ENCODE results near the gene TCN2. TPM values are rescaled to one million over a fixed set of nuclear protein-coding genes. Genes with fewer than 3 reads are reported as not detected.
A peak's percentile ranks its signal among the peaks of the same experiment; 100 is the strongest.

Gene TCN2
- total RNA-seq, 1 donor from 2014 or later, result 4.1 TPM

DNA sequence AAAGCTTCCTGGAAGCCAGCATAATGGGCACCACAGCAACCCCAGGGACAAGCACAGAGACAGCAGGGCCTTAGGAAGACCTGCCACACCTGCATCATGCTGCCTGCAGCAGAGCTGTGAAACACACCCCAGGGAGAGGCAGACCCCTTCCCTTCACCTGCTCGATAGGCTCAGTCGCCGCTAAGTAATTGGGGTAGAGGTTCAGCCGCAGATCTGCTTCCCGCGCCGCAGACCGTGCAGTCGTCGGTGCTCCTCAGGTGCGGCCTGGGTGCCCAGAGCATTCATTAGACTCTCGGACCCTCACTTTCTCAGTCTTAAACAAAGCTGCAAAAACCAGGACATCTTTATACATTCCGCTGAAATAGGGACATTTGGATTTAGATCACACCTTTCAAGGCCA, 57.8 kb downstream of the TCN2 start:
- no peak for TF ChIP-seq CTCF (IDR thresholded peaks at IDR 0.05; ENCODE audit: partially characterized antibody, unreplicated experiment)
- no peak overlapping the region for H3K4me3 Mint-ChIP-seq (ENCODE audit: unreplicated experiment)
- no peak overlapping the region for H3K27ac Mint-ChIP-seq (ENCODE audit: unreplicated experiment)
- H3K27me3 Mint-ChIP-seq (ENCODE audit: unreplicated experiment), result peaks cover 3% of the 10 kb centered on the region
- no peak for DNase-seq
- no peaks in the 10 kb centered on the region for H3K9me3 Mint-ChIP-seq (ENCODE audit: unreplicated experiment)
- H3K36me3 Mint-ChIP-seq (ENCODE audit: unreplicated experiment), result no peaks in the 10 kb centered on the region
- peaks cover 4% of the 10 kb centered on the region for H3K4me1 Mint-ChIP-seq (ENCODE audit: low read depth, unreplicated experiment)

GRCh38 chr22:30665266-30665665, 58.3 kb downstream of the TCN2 start:
- peaks cover 3% of the 10 kb centered on the region for H3K27me3 Mint-ChIP-seq (ENCODE audit: unreplicated experiment)
- no peak for TF ChIP-seq CTCF (IDR thresholded peaks at IDR 0.05; ENCODE audit: partially characterized antibody, unreplicated experiment)
- no peaks in the 10 kb centered on the region for H3K36me3 Mint-ChIP-seq (ENCODE audit: unreplicated experiment)
- H3K4me1 Mint-ChIP-seq (ENCODE audit: low read depth, unreplicated experiment), result peaks cover 4% of the 10 kb centered on the region
- DNase-seq, result no peak
- H3K27ac Mint-ChIP-seq (ENCODE audit: unreplicated experiment), result no peak overlapping the region
- no peaks in the 10 kb centered on the region for H3K9me3 Mint-ChIP-seq (ENCODE audit: unreplicated experiment)
- no peak overlapping the region for H3K4me3 Mint-ChIP-seq (ENCODE audit: unreplicated experiment)

- H3K9me3 Mint-ChIP-seq (ENCODE audit: unreplicated experiment), result no peaks in the 10 kb centered on the region
- no peaks in the 10 kb centered on the region for H3K36me3 Mint-ChIP-seq (ENCODE audit: unreplicated experiment)
- H3K27me3 Mint-ChIP-seq (ENCODE audit: unreplicated experiment), result peaks cover 3% of the 10 kb centered on the region
- H3K4me3 Mint-ChIP-seq (ENCODE audit: unreplicated experiment), result peak overlapping the region; percentile 52
- no peak for DNase-seq
- peaks cover 4% of the 10 kb centered on the region for H3K4me1 Mint-ChIP-seq (ENCODE audit: low read depth, unreplicated experiment)
- no peak overlapping the region for H3K27ac Mint-ChIP-seq (ENCODE audit: unreplicated experiment)
- TF ChIP-seq CTCF (IDR thresholded peaks at IDR 0.05; ENCODE audit: partially characterized antibody, unreplicated experiment), result no peak
Measured at GRCh38 chr22:30665786-30666185, 58.8 kb downstream of the TCN2 start.

GRCh38 chr22:30667107-30667493, 60.1 kb downstream of the TCN2 start:
- H3K36me3 Mint-ChIP-seq (ENCODE audit: unreplicated experiment), result no peaks in the 10 kb centered on the region
- H3K27ac Mint-ChIP-seq (ENCODE audit: unreplicated experiment), result no peak overlapping the region
- TF ChIP-seq CTCF (IDR thresholded peaks at IDR 0.05; ENCODE audit: partially characterized antibody, unreplicated experiment), result no peak
- peaks cover 12% of the 10 kb centered on the region for H3K4me1 Mint-ChIP-seq (ENCODE audit: low read depth, unreplicated experiment)
- H3K27me3 Mint-ChIP-seq (ENCODE audit: unreplicated experiment), result peaks cover 3% of the 10 kb centered on the region
- peak overlapping the region; percentile 88 for H3K4me3 Mint-ChIP-seq (ENCODE audit: unreplicated experiment)
- DNase-seq, result no peak
- no peaks in the 10 kb centered on the region for H3K9me3 Mint-ChIP-seq (ENCODE audit: unreplicated experiment)

- Mint-ChIP-seq H3K27ac (ENCODE audit: unreplicated experiment) (peak within 1 kb of the TSS; percentile 48), H3K4me1 (ENCODE audit: low read depth, unreplicated experiment) (peaks cover 12% of the 10 kb centered on the region), H3K27me3 (ENCODE audit: unreplicated experiment) (peaks cover 3% of the 10 kb centered on the region), H3K4me3 (ENCODE audit: unreplicated experiment) (peak within 1 kb of the TSS; percentile 88), H3K9me3 (ENCODE audit: unreplicated experiment) (no peaks in the 10 kb centered on the region), H3K36me3 (ENCODE audit: unreplicated experiment) (no peaks in the 10 kb centered on the region)
- peak; percentile 73 for TF ChIP-seq CTCF (IDR thresholded peaks at IDR 0.05; ENCODE audit: partially characterized antibody, unreplicated experiment)
- peak; percentile 98 for DNase-seq
Measured at GRCh38 chr22:30667494-30668385, 60.8 kb downstream of the TCN2 start, which contains the start of gene DUSP18. Gene DUSP18 (minus strand): TSS chr22:30667875. CDS start chr22:30664003, 3,872 bp downstream.
